Measurements from ENCODE around the gene RPL7L1. TPM values are rescaled to one million over a fixed set of nuclear protein-coding genes. Genes with fewer than 3 reads are reported as not detected.
"Not testable (repeated sequence)": the region's sequence is repeated elsewhere in the genome, so short reads cannot be mapped to it uniquely, and the experiment has no call there.

Gene RPL7L1
- polyA plus RNA-seq, 4 donors = 90.9 to 128 (median 105) TPM

GRCh38 chr6:42890311-42891198 lies 11.1 kb downstream of the RPL7L1 start:
- DNase-seq (ENCODE audit: low read depth in 4 of 4, low spot score in 3 of 4) = peak; percentile 86 to 93 (median 90)

GRCh38 chr6:42891199-42891722 lies 11.8 kb downstream of the RPL7L1 start:
- DNase-seq (ENCODE audit: low read depth in 4 of 4, low spot score in 3 of 4) = no peak

GRCh38 chr6:42894041-42894828 lies 14.8 kb downstream of the RPL7L1 start:
- DNase-seq (ENCODE audit: low read depth in 4 of 4, low spot score in 3 of 4) = not testable (repeated sequence)

GRCh38 chr6:42896178-42896719 lies 16.8 kb downstream of the RPL7L1 start:
- DNase-seq (ENCODE audit: low read depth in 4 of 4, low spot score in 3 of 4) = no peak

- DNase-seq (ENCODE audit: low read depth in 4 of 4, low spot score in 3 of 4) = no peak
Measured at GRCh38 chr6:42898891-42899361, 19.5 kb downstream of the RPL7L1 start.

- no peak for DNase-seq (ENCODE audit: low read depth in 4 of 4, low spot score in 3 of 4)
Measured at GRCh38 chr6:42899871-42900270, 20.5 kb downstream of the RPL7L1 start.

GRCh38 chr6:42901538-42901957 lies 22.1 kb downstream of the RPL7L1 start:
- DNase-seq (ENCODE audit: low read depth in 4 of 4, low spot score in 3 of 4) = peak in 2 of 4 donors; percentile 67 to 70

- DNase-seq (ENCODE audit: low read depth in 4 of 4, low spot score in 3 of 4) = not testable (repeated sequence)
Measured at GRCh38 chr6:42902429-42903263, 23.2 kb downstream of the RPL7L1 start.

- no peak for DNase-seq (ENCODE audit: low read depth in 4 of 4, low spot score in 3 of 4)
Measured at GRCh38 chr6:42904467-42904866, 25.1 kb downstream of the RPL7L1 start.

- DNase-seq (ENCODE audit: low read depth in 4 of 4, low spot score in 3 of 4) = no peak
Measured at GRCh38 chr6:42907336-42907735, 27.9 kb downstream of the RPL7L1 start.

- no peak for DNase-seq (ENCODE audit: low read depth in 4 of 4, low spot score in 3 of 4)
Measured at GRCh38 chr6:42909835-42910234, 30.4 kb downstream of the RPL7L1 start.

- DNase-seq (ENCODE audit: low read depth in 4 of 4, low spot score in 3 of 4) = no peak
Measured at GRCh38 chr6:42911171-42912021, 32.0 kb downstream of the RPL7L1 start.

GRCh38 chr6:42914546-42914945 lies 35.1 kb downstream of the RPL7L1 start:
- DNase-seq (ENCODE audit: low read depth in 4 of 4, low spot score in 3 of 4) = no peak

- DNase-seq (ENCODE audit: low read depth in 4 of 4, low spot score in 3 of 4) = no peak
Measured at GRCh38 chr6:42915732-42916131, 36.3 kb downstream of the RPL7L1 start, which contains the start of gene PTCRA. Gene PTCRA (plus strand): TSS chr6:42916053. CDS start chr6:42916070, 17 bp downstream.

- no peak for DNase-seq (ENCODE audit: low read depth in 4 of 4, low spot score in 3 of 4)
Measured at GRCh38 chr6:42916288-42916687, 36.9 kb downstream of the RPL7L1 start.

- no peak for DNase-seq (ENCODE audit: low read depth in 4 of 4, low spot score in 3 of 4)
Measured at GRCh38 chr6:42921801-42922200, 42.4 kb downstream of the RPL7L1 start.

- no peak for DNase-seq (ENCODE audit: low read depth in 4 of 4, low spot score in 3 of 4)
Measured at GRCh38 chr6:42923666-42924065, 44.2 kb downstream of the RPL7L1 start.

GRCh38 chr6:42925248-42925857 lies 45.9 kb downstream of the RPL7L1 start:
- no peak for DNase-seq (ENCODE audit: low read depth in 4 of 4, low spot score in 3 of 4)
